Hippocampal formation (tissue), 2 donors: ENCODE data around the gene WWP2.

ENCODE experiments used
- DNase-seq, 2 donors: peaks; one replicate each; lab custom pipeline; 2025; lab: John Stamatoyannopoulos, UW

Gene WWP2

DNA sequence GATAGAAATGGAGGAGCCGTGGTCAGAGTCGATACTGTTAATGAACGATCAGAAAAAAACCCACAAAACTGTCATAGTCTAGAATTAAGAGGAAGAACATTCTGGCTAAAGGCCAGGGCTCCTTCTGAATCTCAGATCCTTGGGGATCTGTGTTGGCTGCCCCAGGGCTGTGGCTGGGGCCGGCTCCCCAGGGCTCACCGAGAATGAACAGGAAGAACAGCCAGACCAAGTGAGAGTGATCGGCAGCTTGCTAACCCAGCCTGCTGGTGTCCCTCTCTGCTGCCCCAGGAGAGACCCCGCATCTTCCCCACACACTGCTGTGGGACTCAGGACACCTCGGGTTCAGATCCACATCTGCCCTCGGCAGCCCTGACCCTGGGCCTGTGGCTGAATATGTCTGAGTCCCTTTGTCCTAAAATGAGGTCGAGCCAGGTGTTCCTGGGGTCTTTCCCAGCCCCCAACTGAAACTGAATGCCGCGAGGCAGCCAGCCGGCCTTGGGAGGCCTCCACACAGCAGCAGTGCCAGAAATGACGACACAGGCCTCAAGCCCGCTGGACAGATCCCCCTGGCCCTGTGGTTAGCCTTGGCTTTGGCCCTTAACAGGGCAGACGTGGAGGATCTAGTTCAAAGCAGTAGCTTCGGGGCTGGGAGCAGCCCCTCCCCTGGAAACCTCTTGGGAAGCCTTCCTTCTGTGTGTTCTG, 165.1 kb downstream of the WWP2 start:
- DNase-seq: peak in 1 of 2 donors; percentile 25

GRCh38 chr16:69928856-69929400, 166.8 kb downstream of the WWP2 start:
- no peak for DNase-seq

DNA sequence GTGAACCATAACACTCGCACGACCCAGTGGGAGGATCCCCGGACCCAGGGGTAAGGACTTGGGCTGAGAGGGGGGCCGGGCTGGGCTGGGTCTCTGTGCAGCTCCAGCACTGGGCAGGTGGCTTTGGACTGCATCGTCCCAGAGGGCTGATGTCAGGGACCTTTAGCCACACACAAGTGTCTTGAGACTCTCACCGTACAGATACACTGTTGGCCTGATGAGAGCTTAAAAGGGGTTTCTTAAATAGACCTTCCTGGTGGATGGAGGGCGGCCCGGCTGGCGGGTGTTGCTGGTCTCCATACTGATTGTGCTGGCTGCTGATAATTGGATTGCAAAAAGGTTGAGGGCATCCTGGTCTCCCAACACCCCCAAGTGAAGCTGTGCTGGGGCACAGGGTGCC, 167.3 kb downstream of the WWP2 start:
- no peak for DNase-seq

- DNase-seq: peak; percentile 30 to 38
Measured at GRCh38 chr16:69930117-69930776, 168.1 kb downstream of the WWP2 start.

- no peak for DNase-seq
Measured at GRCh38 chr16:69931631-69932030, 169.5 kb downstream of the WWP2 start.

DNA sequence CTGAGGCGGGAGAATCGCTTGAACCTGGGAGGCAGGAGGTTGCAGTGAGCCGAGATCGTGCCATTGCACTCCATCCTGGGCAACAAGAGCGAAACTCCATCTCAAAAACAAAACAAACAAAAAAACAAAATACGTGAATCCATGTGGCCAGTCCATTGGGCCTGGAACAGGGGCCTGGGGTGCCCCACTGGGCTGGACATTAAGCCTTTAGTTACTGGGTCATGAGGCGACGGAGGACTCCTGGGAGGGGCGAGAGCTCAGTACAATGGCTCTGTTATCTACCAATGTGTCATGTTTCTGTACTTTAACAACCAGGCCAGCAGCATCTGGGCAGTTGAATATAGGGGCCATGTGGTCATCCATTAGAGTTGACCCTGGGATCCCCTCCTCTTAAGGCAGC, 170.1 kb downstream of the WWP2 start:
- DNase-seq: peak in 1 of 2 donors; percentile 73

DNA sequence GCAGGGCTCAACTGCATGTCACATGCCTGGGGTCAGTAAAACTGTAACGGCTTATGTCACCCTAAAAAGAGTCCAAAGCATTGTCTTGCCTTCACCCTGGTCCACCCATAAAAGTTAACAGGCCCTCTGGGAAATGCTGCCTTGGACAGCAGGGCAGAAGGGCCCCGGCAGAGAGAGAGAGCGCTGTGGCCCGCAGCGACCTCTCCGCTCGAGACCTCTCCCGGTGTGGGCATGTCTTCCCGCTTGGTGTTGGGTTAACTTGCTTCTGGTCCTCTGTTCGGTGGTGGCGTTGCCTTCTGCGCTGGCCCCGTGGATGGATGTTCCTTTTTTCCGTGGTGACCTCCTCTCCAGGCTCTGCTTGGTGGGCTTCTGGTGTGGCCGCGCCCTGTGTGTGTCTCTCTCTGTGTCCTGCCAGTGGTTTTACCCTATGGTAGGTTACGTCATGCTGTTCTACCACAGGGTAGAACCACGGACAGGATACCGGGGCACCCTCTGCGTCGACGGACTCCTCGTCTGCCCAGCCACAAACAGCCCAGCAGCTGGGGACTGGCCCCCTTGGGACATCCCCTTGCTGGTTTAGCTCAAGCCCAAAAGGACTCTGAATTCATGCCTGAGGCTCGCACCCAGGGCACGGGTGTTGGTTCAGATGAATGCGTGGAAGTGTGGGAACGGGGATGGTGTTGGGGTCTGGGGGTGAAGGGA, 170.7 kb downstream of the WWP2 start:
- no peak for DNase-seq

GRCh38 chr16:69934044-69934443, 171.9 kb downstream of the WWP2 start:
- no peak for DNase-seq

- no peak for DNase-seq
Measured at GRCh38 chr16:69934751-69935150, 172.6 kb downstream of the WWP2 start.

DNA sequence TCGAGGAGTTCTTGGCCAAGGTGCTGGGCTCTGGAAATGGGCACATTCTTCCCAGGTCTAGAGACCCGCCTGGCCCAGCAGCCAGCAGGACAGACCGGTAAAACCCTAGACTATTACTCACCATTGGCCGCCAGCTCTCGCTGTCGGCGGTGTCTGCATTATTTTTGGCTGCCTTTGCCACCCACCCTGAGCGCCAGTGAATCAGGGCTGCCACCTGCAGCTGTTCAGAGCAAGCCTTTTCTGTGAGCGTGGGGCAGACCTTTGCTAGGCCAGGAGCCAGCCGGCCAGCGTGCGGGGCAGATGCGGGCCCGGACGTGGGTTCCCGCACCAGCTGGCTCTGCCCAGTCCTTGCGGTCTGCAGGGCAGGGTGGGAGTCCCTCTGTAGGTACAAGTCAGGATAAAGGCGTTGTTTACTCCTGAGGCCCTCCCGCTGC, 173.2 kb downstream of the WWP2 start:
- no peak for DNase-seq

GRCh38 chr16:69935740-69936139, 173.6 kb downstream of the WWP2 start:
- no peak for DNase-seq

DNA sequence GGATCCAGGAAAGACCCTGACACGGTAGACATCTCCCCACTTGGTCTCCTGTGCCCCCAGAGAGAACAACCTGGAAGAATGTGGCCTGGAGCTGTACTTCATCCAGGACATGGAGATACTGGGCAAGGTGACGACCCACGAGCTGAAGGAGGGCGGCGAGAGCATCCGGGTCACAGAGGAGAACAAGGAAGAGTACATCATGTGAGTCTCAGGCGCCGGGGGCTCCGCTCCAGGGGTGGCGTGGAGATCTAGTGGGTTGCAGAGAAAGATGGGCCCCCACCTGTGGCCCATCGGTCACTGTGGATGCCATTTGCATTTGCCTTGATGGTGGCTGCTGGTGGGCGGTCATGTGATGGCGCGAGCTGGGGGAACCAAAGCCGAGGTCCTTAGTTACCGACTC, 174.1 kb downstream of the WWP2 start:
- no peak for DNase-seq

GRCh38 chr16:69936751-69937211, 174.6 kb downstream of the WWP2 start:
- DNase-seq: no peak

GRCh38 chr16:69937465-69937951, 175.4 kb downstream of the WWP2 start:
- DNase-seq: peak; percentile 61 to 78

GRCh38 chr16:69938981-69939820, 177.1 kb downstream of the WWP2 start:
- DNase-seq: no peak

GRCh38 chr16:69939821-69940585, 177.9 kb downstream of the WWP2 start:
- no peak for DNase-seq

- DNase-seq: no peak
Measured at GRCh38 chr16:69940676-69941075, 178.5 kb downstream of the WWP2 start.

GRCh38 chr16:69941251-69942098, 179.3 kb downstream of the WWP2 start:
- DNase-seq: no peak

DNA sequence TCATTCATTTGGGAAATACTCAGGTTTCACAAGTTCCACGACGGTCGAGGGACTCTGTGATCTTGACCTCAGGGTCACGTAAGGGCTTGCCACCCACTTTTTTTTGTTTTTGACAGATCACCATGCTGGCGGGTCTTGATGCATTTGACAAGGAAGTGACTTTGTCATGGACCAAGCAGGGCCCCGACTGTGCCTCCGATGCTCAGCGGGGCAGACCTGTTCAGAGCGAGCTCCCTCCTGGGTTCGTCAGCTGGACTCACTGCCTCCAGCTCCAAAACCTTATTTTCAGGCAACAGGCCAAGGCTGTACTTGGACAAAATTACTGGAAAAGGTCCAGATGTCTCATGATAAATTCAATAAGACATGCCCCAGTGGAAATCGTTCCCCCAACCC, 180.0 kb downstream of the WWP2 start:
- DNase-seq: no peak
